ENCODE measurements around the gene PHTF2.

DNA sequence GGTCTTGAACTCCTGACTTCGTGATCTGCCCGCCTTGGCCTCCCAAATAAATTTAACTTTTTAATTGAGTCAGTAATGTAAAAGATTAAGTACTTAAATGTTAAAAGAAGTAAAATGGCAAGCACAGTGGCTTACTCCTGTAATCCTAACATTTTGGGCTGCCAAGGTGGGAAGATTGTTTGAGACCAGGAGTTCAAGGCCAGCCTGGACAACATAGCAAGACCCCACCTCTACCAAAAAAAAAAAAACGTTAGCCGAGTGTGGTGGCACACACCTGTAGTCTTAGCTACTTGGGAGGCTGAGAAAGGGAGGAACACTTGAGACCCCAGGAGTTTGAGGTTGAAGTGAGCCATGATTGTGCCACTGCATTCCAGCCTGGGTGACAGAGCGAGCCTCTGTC is 26.1 kb downstream of the PHTF2 start:
- TF ChIP-seq, protein P1, sequence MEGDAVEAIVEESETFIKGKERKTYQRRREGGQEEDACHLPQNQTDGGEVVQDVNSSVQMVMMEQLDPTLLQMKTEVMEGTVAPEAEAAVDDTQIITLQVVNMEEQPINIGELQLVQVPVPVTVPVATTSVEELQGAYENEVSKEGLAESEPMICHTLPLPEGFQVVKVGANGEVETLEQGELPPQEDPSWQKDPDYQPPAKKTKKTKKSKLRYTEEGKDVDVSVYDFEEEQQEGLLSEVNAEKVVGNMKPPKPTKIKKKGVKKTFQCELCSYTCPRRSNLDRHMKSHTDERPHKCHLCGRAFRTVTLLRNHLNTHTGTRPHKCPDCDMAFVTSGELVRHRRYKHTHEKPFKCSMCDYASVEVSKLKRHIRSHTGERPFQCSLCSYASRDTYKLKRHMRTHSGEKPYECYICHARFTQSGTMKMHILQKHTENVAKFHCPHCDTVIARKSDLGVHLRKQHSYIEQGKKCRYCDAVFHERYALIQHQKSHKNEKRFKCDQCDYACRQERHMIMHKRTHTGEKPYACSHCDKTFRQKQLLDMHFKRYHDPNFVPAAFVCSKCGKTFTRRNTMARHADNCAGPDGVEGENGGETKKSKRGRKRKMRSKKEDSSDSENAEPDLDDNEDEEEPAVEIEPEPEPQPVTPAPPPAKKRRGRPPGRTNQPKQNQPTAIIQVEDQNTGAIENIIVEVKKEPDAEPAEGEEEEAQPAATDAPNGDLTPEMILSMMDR (IDR thresholded peaks at IDR 0.05) = no peak
- TF ChIP-seq POLR2A (IDR thresholded peaks at IDR 0.05) = no peak
